Right atrium auricular region (tissue), 2 donors: ENCODE data around the gene KCNAB1. TPM values are rescaled to one million over a fixed set of nuclear protein-coding genes. Genes with fewer than 3 reads are reported as not detected.
"Not testable (repeated sequence)": the region's sequence is repeated elsewhere in the genome, so short reads cannot be mapped to it uniquely, and the experiment has no call there.

Experiments used
- DNase-seq: peaks from one replicate; pipeline ENCODE4 v3.0.0-alpha.2; 2019; ENCODE audit warnings: low spot score
- H3K27ac ChIP-seq, 2 donors: fragments of 200-600 bp; sonication (generic); 1 replicate in 1 of 2; 2 replicates in 1 of 2; pipeline ENCODE4 v1.5.1; 2016 to 2019
- H3K27me3 ChIP-seq, 2 donors: fragments of 200-600 bp; sonication (generic); one replicate each; pipeline versions ENCODE4 v1.5.1 to v1.6.0; 2017 to 2019
- H3K36me3 ChIP-seq: fragments of 200-600 bp; sonication (generic); one replicate; pipeline ENCODE4 v1.5.1; 2016
- H3K4me1 ChIP-seq, 2 donors: fragments of 200-600 bp; sonication (generic); one replicate each; pipeline versions ENCODE4 v1.5.1 to v1.6.0; 2017 to 2019
- H3K4me3 ChIP-seq, 2 donors: fragments of 200-600 bp; sonication (generic); 1 replicate in 1 of 2; 2 replicates in 1 of 2; pipeline ENCODE4 v1.5.1; 2017 to 2019; ENCODE audit warnings: mild to moderate bottlenecking in 1 of 2, moderate library complexity in 1 of 2
- H3K9me3 ChIP-seq, 2 donors: fragments of 200-600 bp; sonication (generic); one replicate each; pipeline ENCODE4 v1.5.1; 2019
- CTCF ChIP-seq, 2 donors: fragments of 200-600 bp; sonication (generic); IDR thresholded peaks; one replicate each; pipeline ENCODE4 v1.5.1; 2019; ENCODE audit warnings: antibody characterized with exemption in 2 of 2
- total RNA-seq, 2 donors: library from RNA; depleted of rRNA; stranded (reverse); fragments of >200 nt; gene quantifications; one replicate each; pipeline ENCODE4 v1.1.0, GENCODE V29; 2016

KCNAB1 gene
- total RNA-seq, 2 donors from 2014 or later, result 2.0 to 3.2 TPM

DNA sequence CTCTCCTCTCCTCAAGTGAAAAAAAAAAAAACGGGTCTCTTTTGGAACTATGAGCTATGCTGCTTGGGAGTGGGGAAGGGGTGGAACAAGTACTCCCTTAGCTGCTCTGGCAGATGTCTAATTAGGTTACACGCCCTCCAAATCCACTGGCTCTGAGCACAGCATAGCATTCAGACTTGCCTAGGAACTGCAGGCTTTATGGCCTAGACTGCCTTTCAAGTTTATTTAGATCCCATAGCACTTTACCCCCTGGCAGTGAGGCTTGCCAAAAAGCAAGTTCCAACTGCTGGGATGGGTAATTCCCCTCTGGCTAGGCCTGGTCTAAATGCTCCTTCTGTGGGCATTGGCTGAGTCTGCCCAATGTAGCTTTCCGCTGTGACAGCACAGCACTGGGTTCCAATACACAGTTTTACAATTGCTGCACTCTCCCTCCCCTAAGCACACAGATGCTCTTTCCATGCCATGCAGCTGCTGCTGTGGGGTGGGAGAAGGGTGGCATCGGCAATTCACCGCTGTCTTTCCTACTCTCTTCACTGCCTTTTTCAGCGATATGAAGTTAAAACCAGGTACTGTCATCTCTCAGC is 152.8 kb downstream of the KCNAB1 start:
- Histone ChIP-seq H3K36me3 (no peaks in the 10 kb centered on the region), H3K4me1 (no peaks in the 10 kb centered on the region), H3K27ac (no peak overlapping the region), H3K27me3 (no peaks in the 10 kb centered on the region), H3K4me3 (no peak overlapping the region), H3K9me3 (no peaks in the 10 kb centered on the region)
- DNase-seq, result no peak
- no peak for TF ChIP-seq CTCF (IDR thresholded peaks at IDR 0.05)

- no peak for TF ChIP-seq CTCF (IDR thresholded peaks at IDR 0.05)
- H3K27ac ChIP-seq, result no peak overlapping the region
- no peaks in the 10 kb centered on the region for H3K4me1 ChIP-seq
- no peak overlapping the region for H3K4me3 ChIP-seq
- H3K36me3 ChIP-seq, result no peaks in the 10 kb centered on the region
- H3K9me3 ChIP-seq, result no peaks in the 10 kb centered on the region
- no peaks in the 10 kb centered on the region for H3K27me3 ChIP-seq
- no peak for DNase-seq
Observed at GRCh38 chr3:156274791-156275190, 154.4 kb downstream of the KCNAB1 start.

DNA sequence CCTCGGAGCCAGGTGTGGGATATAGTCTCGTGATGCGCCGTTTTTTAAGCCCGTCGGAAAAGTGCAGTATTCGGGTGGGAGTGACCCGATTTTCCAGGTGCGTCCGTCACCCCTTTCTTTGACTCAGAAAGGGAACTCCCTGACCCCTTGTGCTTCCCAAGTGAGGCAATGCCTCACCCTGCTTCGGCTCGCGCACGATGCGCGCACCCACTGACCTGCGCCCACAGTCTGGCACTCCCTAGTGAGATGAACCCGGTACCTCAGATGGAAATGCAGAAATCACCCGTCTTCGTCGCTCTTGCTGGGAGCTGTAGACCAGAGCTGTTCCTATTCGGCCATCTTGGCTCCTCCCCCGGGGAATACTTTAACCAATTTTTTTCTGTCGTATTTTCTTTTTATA is 164.3 kb downstream of the KCNAB1 start:
- H3K27me3 ChIP-seq, H3K36me3 ChIP-seq, DNase-seq, H3K9me3 ChIP-seq, H3K4me3 ChIP-seq, H3K27ac ChIP-seq, H3K4me1 ChIP-seq: not testable (repeated sequence)

- no peak overlapping the region for H3K4me3 ChIP-seq
- no peaks in the 10 kb centered on the region for H3K9me3 ChIP-seq
- no peak for DNase-seq
- no peaks in the 10 kb centered on the region for H3K27me3 ChIP-seq
- H3K27ac ChIP-seq, result no peak overlapping the region
- peaks cover 0 to 1% of the 10 kb centered on the region in 2 donors for H3K4me1 ChIP-seq
- no peaks in the 10 kb centered on the region for H3K36me3 ChIP-seq
- TF ChIP-seq CTCF (IDR thresholded peaks at IDR 0.05), result no peak
Observed at GRCh38 chr3:156285626-156286025, 165.2 kb downstream of the KCNAB1 start.

DNA sequence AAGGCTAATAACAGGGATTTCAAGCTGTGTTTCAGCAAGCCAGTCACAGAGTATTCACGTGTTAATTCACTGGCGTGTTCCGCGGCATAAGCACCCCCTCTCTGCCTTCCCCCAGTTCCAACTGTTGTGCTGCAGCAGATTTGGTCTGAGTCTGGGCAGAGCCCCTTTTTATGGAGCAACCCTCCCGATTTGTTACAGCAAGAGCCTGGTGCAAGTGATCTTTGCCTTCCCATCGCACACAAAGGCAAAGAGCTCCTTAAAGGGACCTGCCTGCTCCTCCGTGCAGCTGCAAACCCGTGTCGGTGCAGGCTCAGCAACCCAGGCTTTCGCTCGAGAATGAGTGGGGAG is 170.5 kb downstream of the KCNAB1 start:
- peaks cover 0 to 9% of the 10 kb centered on the region in 2 donors for H3K27me3 ChIP-seq
- H3K4me1 ChIP-seq, result peaks cover 0 to 16% of the 10 kb centered on the region in 2 donors
- no peak for TF ChIP-seq CTCF (IDR thresholded peaks at IDR 0.05)
- H3K4me3 ChIP-seq, result peak overlapping the region in 1 of 2 donors; percentile 43
- H3K36me3 ChIP-seq, result no peaks in the 10 kb centered on the region
- no peak for DNase-seq
- H3K27ac ChIP-seq, result no peak overlapping the region
- no peaks in the 10 kb centered on the region for H3K9me3 ChIP-seq

DNA sequence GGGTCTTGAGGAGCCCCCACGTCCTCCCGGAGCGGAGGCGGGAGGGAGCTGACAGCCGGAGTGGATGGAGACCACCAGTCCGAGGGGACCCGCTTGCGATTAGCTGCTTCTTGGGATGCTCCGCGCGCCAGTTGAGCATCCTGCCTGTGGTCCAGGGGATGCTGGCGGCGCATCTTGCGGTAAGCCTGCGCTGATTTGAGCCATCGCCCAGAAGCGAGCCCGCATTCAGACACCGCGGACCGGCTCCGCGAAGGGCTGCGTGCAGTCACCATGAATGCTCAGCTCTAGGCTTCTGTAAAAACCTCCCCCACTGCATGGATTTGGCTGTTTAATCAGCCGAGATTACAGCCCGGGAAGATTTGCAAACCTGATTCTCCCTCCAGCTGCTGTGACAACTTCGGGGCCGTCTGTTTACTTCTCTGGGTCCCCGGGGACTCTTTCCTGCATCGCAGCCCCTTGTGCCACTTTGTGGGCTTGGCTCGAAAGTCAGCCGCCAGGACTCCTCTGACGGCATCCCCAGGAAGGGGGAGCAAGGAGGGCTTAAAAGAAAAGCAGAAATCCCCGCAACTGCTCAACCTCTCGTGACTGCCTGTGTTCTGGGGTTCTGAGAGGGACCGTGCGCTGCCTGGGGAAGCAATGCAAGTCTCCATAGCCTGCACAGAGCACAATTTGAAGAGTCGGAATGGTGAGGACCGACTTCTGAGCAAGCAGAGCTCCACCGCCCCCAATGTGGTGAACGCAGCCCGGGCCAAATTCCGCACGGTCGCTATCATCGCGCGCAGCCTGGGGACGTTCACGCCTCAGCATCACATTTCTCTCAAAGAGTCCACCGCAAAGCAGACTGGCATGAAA is 171.1 kb downstream of the KCNAB1 start:
- Histone ChIP-seq H3K4me1 (peaks cover 0 to 16% of the 10 kb centered on the region in 2 donors), H3K9me3 (no peaks in the 10 kb centered on the region), H3K27ac (no peak overlapping the region), H3K27me3 (peaks cover 0 to 9% of the 10 kb centered on the region in 2 donors), H3K36me3 (no peaks in the 10 kb centered on the region), H3K4me3 (peak overlapping the region; percentile 0 to 43)
- no peak for TF ChIP-seq CTCF (IDR thresholded peaks at IDR 0.05)
- DNase-seq, result no peak
